A549 (cell line): ENCODE data around the gene INSYN2B.

Source experiments
- BHLHE40 ChIP-seq: IDR thresholded peaks from 2 replicates; pipeline ENCODE4 v1.6.1; 2012; ENCODE audit warnings: low read depth, low read length, inconsistent platforms
- CHD2 ChIP-seq: fragments of 150-350 bp; IDR thresholded peaks from 2 replicates; pipeline ENCODE4 v1.6.1; 2014; ENCODE audit warnings: low read length; ENCODE audit not compliant: partially characterized antibody
- EP300 ChIP-seq, 2 experiments: fragments of >200 bp; sonication (Bioruptor Twin); formaldehyde crosslinking; IDR thresholded peaks; 2 replicates in 1 of 2; 3 replicates in 1 of 2; pipeline ENCODE4 v1.6.1; 2016 to 2017
- ESRRA ChIP-seq: fragments of 150-350 bp; IDR thresholded peaks from 2 replicates; pipeline ENCODE4 v1.6.1; 2014; ENCODE audit warnings: mild to moderate bottlenecking, low read length, borderline replicate concordance
- HDAC2 ChIP-seq: fragments of 200-600 bp; sonication (generic); IDR thresholded peaks from 2 replicates; pipeline ENCODE4 v1.6.1; 2016
- HOXA7 ChIP-seq: fragments of 250-450 bp; sonication (Bioruptor Pico); IDR thresholded peaks from 2 replicates; pipeline ENCODE4 v1.5.0; 2020; ENCODE audit warnings: mild to moderate bottlenecking, moderate library complexity
- POLR2A ChIP-seq: IDR thresholded peaks from 2 replicates; pipeline ENCODE4 v1.6.1; 2012; ENCODE audit warnings: mild to moderate bottlenecking, low read length
- POLR2AphosphoS2 ChIP-seq: conservative IDR thresholded peaks from 2 replicates; pipeline ENCODE4 v1.6.1; 2012; ENCODE audit warnings: low read length, improper control_type of control experiment, inconsistent platforms
- RAD21 ChIP-seq, 2 experiments: fragments of >200 bp in 1 of 2; sonication (Bioruptor Twin) in 1 of 2; formaldehyde crosslinking in 1 of 2; IDR thresholded peaks in 1 of 2; conservative IDR thresholded peaks in 1 of 2; 2 replicates in 1 of 2; 3 replicates in 1 of 2; pipeline ENCODE4 v1.6.1; 2012 to 2018; ENCODE audit warnings: inconsistent platforms in 1 of 2
- RCOR1 ChIP-seq: fragments of 150-350 bp; IDR thresholded peaks from 2 replicates; pipeline ENCODE4 v1.6.1; 2014; ENCODE audit warnings: antibody characterized with exemption, low read length, low read depth
- ZSCAN20 ChIP-seq: fragments of 250-450 bp; sonication (Bioruptor Pico); IDR thresholded peaks from 2 replicates; pipeline ENCODE4 v1.8.0; 2022; ENCODE audit warnings: mild to moderate bottlenecking, moderate library complexity
- TF ChIP-seq, protein P1 (sequence below): fragments of >200 bp; sonication (Bioruptor Twin); formaldehyde crosslinking; IDR thresholded peaks from 3 replicates; pipeline ENCODE4 v1.5.1; 2016
- TF ChIP-seq, protein P2 (sequence below): fragments of 250-450 bp; sonication (Bioruptor Pico); IDR thresholded peaks from 2 replicates; pipeline ENCODE4 v1.5.0; 2021; ENCODE audit warnings: mild to moderate bottlenecking, moderate library complexity, borderline replicate concordance

DNA sequence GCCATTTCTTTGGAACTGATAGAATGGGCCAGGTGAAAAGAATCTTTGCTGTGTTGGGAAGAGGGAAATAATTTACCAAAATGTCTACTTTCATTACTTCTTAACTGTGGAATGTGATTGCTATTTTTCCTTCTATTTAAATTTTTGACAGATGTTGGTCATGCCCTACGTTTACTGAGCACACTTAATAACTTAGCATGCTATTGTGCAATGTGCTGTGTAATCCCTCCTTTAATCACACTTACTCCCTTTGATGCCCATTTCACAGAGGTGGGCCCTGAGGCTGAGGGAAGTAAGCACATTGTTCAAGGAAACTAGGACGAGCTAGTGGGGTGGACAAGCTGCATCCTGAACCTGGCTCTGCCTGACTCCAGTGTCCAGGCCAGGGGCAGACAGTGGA, 47.8 kb upstream of the INSYN2B start:
- no peak for TF ChIP-seq HDAC2
- no peak for TF ChIP-seq POLR2AphosphoS2
- TF ChIP-seq, protein P1, sequence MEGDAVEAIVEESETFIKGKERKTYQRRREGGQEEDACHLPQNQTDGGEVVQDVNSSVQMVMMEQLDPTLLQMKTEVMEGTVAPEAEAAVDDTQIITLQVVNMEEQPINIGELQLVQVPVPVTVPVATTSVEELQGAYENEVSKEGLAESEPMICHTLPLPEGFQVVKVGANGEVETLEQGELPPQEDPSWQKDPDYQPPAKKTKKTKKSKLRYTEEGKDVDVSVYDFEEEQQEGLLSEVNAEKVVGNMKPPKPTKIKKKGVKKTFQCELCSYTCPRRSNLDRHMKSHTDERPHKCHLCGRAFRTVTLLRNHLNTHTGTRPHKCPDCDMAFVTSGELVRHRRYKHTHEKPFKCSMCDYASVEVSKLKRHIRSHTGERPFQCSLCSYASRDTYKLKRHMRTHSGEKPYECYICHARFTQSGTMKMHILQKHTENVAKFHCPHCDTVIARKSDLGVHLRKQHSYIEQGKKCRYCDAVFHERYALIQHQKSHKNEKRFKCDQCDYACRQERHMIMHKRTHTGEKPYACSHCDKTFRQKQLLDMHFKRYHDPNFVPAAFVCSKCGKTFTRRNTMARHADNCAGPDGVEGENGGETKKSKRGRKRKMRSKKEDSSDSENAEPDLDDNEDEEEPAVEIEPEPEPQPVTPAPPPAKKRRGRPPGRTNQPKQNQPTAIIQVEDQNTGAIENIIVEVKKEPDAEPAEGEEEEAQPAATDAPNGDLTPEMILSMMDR: no peak
- no peak for TF ChIP-seq POLR2A
- TF ChIP-seq CHD2: no peak
- no peak for TF ChIP-seq EP300 (IDR thresholded peaks at IDR 0.05)
- no peak for TF ChIP-seq ZSCAN20 (CRISPR knock-in tag)
- TF ChIP-seq ESRRA: no peak
- TF ChIP-seq HOXA7 (CRISPR knock-in tag): no peak
- TF ChIP-seq BHLHE40: no peak
- no peak for TF ChIP-seq RAD21 (conservative IDR thresholded peaks at IDR 0.05 in 1 of 2, IDR thresholded peaks at IDR 0.05 in 1 of 2)
- TF ChIP-seq, protein P2, sequence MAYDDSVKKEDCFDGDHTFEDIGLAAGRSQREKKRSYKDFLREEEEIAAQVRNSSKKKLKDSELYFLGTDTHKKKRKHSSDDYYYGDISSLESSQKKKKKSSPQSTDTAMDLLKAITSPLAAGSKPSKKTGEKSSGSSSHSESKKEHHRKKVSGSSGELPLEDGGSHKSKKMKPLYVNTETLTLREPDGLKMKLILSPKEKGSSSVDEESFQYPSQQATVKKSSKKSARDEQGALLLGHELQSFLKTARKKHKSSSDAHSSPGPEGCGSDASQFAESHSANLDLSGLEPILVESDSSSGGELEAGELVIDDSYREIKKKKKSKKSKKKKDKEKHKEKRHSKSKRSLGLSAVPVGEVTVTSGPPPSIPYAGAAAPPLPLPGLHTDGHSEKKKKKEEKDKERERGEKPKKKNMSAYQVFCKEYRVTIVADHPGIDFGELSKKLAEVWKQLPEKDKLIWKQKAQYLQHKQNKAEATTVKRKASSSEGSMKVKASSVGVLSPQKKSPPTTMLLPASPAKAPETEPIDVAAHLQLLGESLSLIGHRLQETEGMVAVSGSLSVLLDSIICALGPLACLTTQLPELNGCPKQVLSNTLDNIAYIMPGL: no peak
- TF ChIP-seq RCOR1: no peak
